ENCODE data around the gene INS.

INS gene

GRCh38 chr11:2149460-2149859, 11.5 kb downstream of the INS start:
- TF ChIP-seq ZFX (IDR thresholded peaks at IDR 0.05; ENCODE audit: borderline replicate concordance) (no peak), CTCF (IDR thresholded peaks at IDR 0.05) (no peak)
- H3K27ac ChIP-seq, result no peak overlapping the region

GRCh38 chr11:2148595-2148994, 12.4 kb downstream of the INS start:
- H3K27ac ChIP-seq, result no peak overlapping the region
- TF ChIP-seq CTCF (IDR thresholded peaks at IDR 0.05) (no peak), ZFX (IDR thresholded peaks at IDR 0.05; ENCODE audit: borderline replicate concordance) (no peak)

GRCh38 chr11:2147391-2147790, 13.6 kb downstream of the INS start:
- no peak for TF ChIP-seq ZFX (IDR thresholded peaks at IDR 0.05; ENCODE audit: borderline replicate concordance)
- no peak for TF ChIP-seq CTCF (IDR thresholded peaks at IDR 0.05)
- no peak overlapping the region for H3K27ac ChIP-seq

GRCh38 chr11:2146051-2146450, 15.0 kb downstream of the INS start:
- H3K27ac ChIP-seq, result no peak overlapping the region
- TF ChIP-seq ZFX (IDR thresholded peaks at IDR 0.05; ENCODE audit: borderline replicate concordance) (no peak), CTCF (IDR thresholded peaks at IDR 0.05) (no peak)

- H3K27ac ChIP-seq, result no peak overlapping the region
- no peak for TF ChIP-seq ZFX (IDR thresholded peaks at IDR 0.05; ENCODE audit: borderline replicate concordance)
- no peak for TF ChIP-seq CTCF (IDR thresholded peaks at IDR 0.05)
Observed at GRCh38 chr11:2144544-2145248, 16.3 kb downstream of the INS start.

- no peak for TF ChIP-seq ZFX (IDR thresholded peaks at IDR 0.05; ENCODE audit: borderline replicate concordance)
- no peak for TF ChIP-seq CTCF (IDR thresholded peaks at IDR 0.05)
- no peak overlapping the region for H3K27ac ChIP-seq
Observed at GRCh38 chr11:2143799-2144543, 17.0 kb downstream of the INS start.

GRCh38 chr11:2143477-2143798, 17.6 kb downstream of the INS start:
- TF ChIP-seq ZFX (IDR thresholded peaks at IDR 0.05; ENCODE audit: borderline replicate concordance) (no peak), CTCF (IDR thresholded peaks at IDR 0.05) (no peak)
- H3K27ac ChIP-seq, result no peak overlapping the region
